CD4-positive, alpha-beta T cell treated with Interleukin-6 for 4 hours (primary cell): Measurements from ENCODE around the gene RASSF5.

Experiments used
- DNase-seq: peaks from one replicate; pipeline ENCODE4 v3.0.0-alpha.2; 2020; ENCODE audit warnings: mixed read lengths

RASSF5 gene

GRCh38 chr1:206497774-206498173, 9.6 kb upstream of the RASSF5 start:
- DNase-seq = no peak

- no peak for DNase-seq
Measured at GRCh38 chr1:206498685-206499084, 8.6 kb upstream of the RASSF5 start.

- DNase-seq = no peak
Measured at GRCh38 chr1:206500046-206500445, 7.3 kb upstream of the RASSF5 start.

GRCh38 chr1:206501881-206502280, 5.5 kb upstream of the RASSF5 start:
- DNase-seq = no peak

- DNase-seq = no peak
Measured at GRCh38 chr1:206502403-206502802, 4.9 kb upstream of the RASSF5 start.

GRCh38 chr1:206502812-206503211, 4.5 kb upstream of the RASSF5 start:
- DNase-seq = no peak

GRCh38 chr1:206503591-206504362, 3.6 kb upstream of the RASSF5 start:
- peak; percentile 32 for DNase-seq

GRCh38 chr1:206504363-206504713, 3.0 kb upstream of the RASSF5 start:
- no peak for DNase-seq

GRCh38 chr1:206505702-206506355, 1.5 kb upstream of the RASSF5 start:
- DNase-seq = no peak

- peak; percentile 19 for DNase-seq
Measured at GRCh38 chr1:206506405-206507283, 687 bp upstream of the RASSF5 start.

- no peak for DNase-seq
Measured at GRCh38 chr1:206508130-206508889, 979 bp downstream of the RASSF5 start.

GRCh38 chr1:206508956-206509355, 1.6 kb downstream of the RASSF5 start:
- DNase-seq = no peak

- DNase-seq = no peak
Measured at GRCh38 chr1:206509612-206510257, 2.4 kb downstream of the RASSF5 start.

GRCh38 chr1:206510371-206510770, 3.0 kb downstream of the RASSF5 start:
- DNase-seq = no peak

- DNase-seq = no peak
Measured at GRCh38 chr1:206511362-206512057, 4.2 kb downstream of the RASSF5 start.

- DNase-seq = no peak
Measured at GRCh38 chr1:206512058-206512850, 4.9 kb downstream of the RASSF5 start.

- DNase-seq = no peak
Measured at GRCh38 chr1:206512851-206513180, 5.5 kb downstream of the RASSF5 start.

- DNase-seq = no peak
Measured at GRCh38 chr1:206513312-206514111, 6.2 kb downstream of the RASSF5 start.

GRCh38 chr1:206514813-206515387, 7.6 kb downstream of the RASSF5 start:
- no peak for DNase-seq

- DNase-seq = no peak
Measured at GRCh38 chr1:206516728-206516990, 9.3 kb downstream of the RASSF5 start.
